Measurements from ENCODE around the gene CCL17. TPM values are rescaled to one million over a fixed set of nuclear protein-coding genes. Genes with fewer than 3 reads are reported as not detected.

Gene CCL17
- not detected in 2 replicates for total RNA-seq

GRCh38 chr16:57403965-57404817 lies at the start of gene CCL17:
Gene CCL17, plus strand, starts transcription at chr16:57404767. Its CDS starts 9,166 bp downstream, at chr16:57413933.

GRCh38 chr16:57358527-57359095 lies 46.0 kb upstream of the CCL17 start, which contains the start of gene CCL22:
Gene CCL22, plus strand, starts transcription at chr16:57358783. Its CDS starts 34 bp downstream, at chr16:57358817.

DNA sequence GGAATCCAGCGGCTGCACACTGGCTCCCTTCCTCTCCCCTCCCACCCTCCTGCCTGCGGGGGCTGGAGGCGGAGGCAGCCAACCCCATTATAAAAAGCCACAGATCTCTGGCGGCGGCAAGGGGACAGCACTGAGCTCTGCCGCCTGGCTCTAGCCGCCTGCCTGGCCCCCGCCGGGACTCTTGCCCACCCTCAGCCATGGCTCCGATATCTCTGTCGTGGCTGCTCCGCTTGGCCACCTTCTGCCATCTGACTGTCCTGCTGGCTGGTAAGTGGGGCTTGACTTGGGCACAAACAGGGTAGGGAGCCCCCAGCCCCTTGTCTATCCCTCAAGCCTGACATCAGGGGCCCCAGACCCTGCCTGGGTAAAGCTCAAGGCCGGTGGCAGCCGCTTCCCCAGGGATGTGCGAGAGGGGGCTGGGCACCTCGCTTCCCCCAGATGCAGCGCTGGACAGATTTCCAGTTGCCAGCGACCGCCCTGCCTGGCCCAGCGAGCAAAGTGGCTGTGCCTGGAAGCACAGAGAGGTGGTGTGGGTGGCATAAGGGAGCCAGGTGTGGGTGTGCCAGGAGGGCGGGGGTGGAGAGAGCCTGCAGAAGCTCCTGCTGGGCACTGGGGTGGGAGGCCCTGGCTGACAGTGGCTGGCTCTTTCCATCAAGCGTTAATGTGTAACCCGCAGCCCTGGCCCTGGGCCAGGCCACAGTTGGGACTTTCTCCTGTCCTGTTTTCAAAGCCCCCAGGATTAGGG lies 32.0 kb upstream of the CCL17 start, which contains the start of gene CX3CL1:
Gene CX3CL1, plus strand, starts transcription at position 119 of the 745 bp plus-strand sequence. Its CDS starts 79 bp downstream, at position 198.

GRCh38 chr16:57447186-57447962 lies 42.8 kb downstream of the CCL17 start, which contains the start of the genes CIAPIN1 and COQ9:
Gene CIAPIN1, minus strand, starts transcription at chr16:57447385. Its CDS starts 6,457 bp downstream, at chr16:57440928.
Gene COQ9, plus strand, starts transcription at chr16:57447479. Its CDS starts 27 bp downstream, at chr16:57447506.

DNA sequence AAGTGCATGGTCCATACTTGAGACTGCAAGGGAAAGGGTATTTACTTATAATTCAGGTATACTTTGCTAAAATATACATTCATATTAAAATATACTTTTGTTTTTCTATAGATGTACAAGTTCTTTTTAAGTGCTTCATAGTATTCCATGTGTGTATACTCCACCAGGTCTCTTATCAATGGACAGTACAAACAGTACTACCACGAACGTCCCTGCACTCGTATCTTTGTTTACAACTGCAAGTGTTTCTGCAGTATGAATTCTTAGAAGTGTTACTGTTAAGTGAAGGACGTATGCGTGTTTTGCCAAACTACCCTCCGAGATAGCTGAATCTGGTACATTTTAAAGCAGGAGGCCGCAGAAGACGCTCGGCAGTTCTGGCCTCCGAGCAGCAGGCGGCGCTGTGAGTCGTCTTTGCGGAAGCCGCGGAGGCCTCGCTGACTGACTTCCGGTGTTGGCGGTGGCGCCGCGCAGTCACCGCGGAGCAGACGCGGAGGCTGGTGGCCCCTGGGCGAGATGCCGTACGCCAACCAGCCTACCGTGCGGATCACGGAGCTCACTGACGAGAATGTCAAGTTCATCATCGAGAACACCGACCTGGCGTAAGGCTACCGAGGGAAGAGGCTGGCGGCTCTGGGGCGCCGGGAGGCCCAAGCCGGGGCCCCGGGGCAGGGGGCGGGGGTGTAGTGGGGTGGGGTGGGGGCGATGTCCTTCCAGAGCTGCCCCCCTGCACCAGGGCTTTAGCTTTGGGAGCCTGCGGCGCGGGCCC lies 57.8 kb downstream of the CCL17 start, which contains the start of gene POLR2C:
Gene POLR2C, plus strand, starts transcription at position 471 of the 769 bp plus-strand sequence. Its CDS starts 46 bp downstream, at position 517.

Other genes with a start within 250 kb of the CCL17 start
- 47.8 and 63.6 TPM in 2 replicates for gene PSME3IP1, start 218.7 kb upstream of the CCL17 start, total RNA-seq
- gene RSPRY1, start 218.4 kb upstream of the CCL17 start, total RNA-seq, result 25.8 and 29.8 TPM in 2 replicates
- 67.3 and 73.6 TPM in 2 replicates for gene ARL2BP, start 159.5 kb upstream of the CCL17 start, total RNA-seq
- 7.5 and 8.6 TPM in 2 replicates for gene PLLP, start 120.1 kb upstream of the CCL17 start, total RNA-seq
- gene CCL22, start 46.0 kb upstream of the CCL17 start, total RNA-seq, result 0.35 TPM in 1 of 2 replicates, not detected in the other
- 6.7 and 9.9 TPM in 2 replicates for gene CX3CL1, start 32.3 kb upstream of the CCL17 start, total RNA-seq
- 45.3 and 51.7 TPM in 2 replicates for gene CIAPIN1, start 42.6 kb downstream of the CCL17 start, total RNA-seq
- 38.3 and 48.1 TPM in 2 replicates for gene COQ9, start 42.7 kb downstream of the CCL17 start, total RNA-seq
- gene POLR2C, start 57.9 kb downstream of the CCL17 start, total RNA-seq, result 82.1 and 107 TPM in 2 replicates
- 12.7 and 14.5 TPM in 2 replicates for gene DOK4, start 81.7 kb downstream of the CCL17 start, total RNA-seq
- gene CCDC102A, start 131.8 kb downstream of the CCL17 start, total RNA-seq, result 5.4 and 5.8 TPM in 2 replicates
- gene ADGRG5, start 137.9 kb downstream of the CCL17 start, total RNA-seq, result not detected in 2 replicates
- gene ADGRG1, start 223.9 kb downstream of the CCL17 start, total RNA-seq, result 66.5 and 85.0 TPM in 2 replicates

Measured in airway epithelial cell (primary cell).